Hepatocyte (in vitro differentiated cells): ENCODE measurements around the gene BCL2.

Experiments used
- EZH2 ChIP-seq: fragments of 200-600 bp; sonication (generic); IDR thresholded peaks from 2 replicates; pipeline ENCODE4 v1.6.1; 2016; ENCODE audit warnings: antibody characterized with exemption, mild to moderate bottlenecking, borderline replicate concordance
- TF ChIP-seq, protein P1 (sequence below): fragments of 200-600 bp; sonication (generic); IDR thresholded peaks from 2 replicates; pipeline ENCODE4 v1.5.1; 2016; ENCODE audit warnings: antibody characterized with exemption, mild to moderate bottlenecking; ENCODE audit not compliant: poor library complexity

- TF ChIP-seq EZH2, result no peak
- TF ChIP-seq, protein P1, sequence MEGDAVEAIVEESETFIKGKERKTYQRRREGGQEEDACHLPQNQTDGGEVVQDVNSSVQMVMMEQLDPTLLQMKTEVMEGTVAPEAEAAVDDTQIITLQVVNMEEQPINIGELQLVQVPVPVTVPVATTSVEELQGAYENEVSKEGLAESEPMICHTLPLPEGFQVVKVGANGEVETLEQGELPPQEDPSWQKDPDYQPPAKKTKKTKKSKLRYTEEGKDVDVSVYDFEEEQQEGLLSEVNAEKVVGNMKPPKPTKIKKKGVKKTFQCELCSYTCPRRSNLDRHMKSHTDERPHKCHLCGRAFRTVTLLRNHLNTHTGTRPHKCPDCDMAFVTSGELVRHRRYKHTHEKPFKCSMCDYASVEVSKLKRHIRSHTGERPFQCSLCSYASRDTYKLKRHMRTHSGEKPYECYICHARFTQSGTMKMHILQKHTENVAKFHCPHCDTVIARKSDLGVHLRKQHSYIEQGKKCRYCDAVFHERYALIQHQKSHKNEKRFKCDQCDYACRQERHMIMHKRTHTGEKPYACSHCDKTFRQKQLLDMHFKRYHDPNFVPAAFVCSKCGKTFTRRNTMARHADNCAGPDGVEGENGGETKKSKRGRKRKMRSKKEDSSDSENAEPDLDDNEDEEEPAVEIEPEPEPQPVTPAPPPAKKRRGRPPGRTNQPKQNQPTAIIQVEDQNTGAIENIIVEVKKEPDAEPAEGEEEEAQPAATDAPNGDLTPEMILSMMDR, result no peak
These were observed 86.7 kb downstream of the BCL2 start for GRCh38 chr18:63232826-63233225.
